OCI-LY1 (cell line): ENCODE results near the gene ZNF469.

Source experiments
- EZH2 ChIP-seq: fragments of 200-600 bp; sonication (generic), shearing (Covaris generic); IDR thresholded peaks from 2 replicates; pipeline ENCODE4 v1.8.0; 2017; ENCODE audit warnings: borderline replicate concordance, mixed run types, mild to moderate bottlenecking, antibody characterized with exemption, low read length, moderate library complexity, mixed read lengths
- TF ChIP-seq, protein P1 (sequence below): fragments of 200-600 bp; sonication (generic), shearing (Covaris generic); IDR thresholded peaks from 2 replicates; pipeline ENCODE4 v1.5.1; 2017; ENCODE audit warnings: mild to moderate bottlenecking, antibody characterized with exemption, low read length, moderate library complexity, mixed read lengths

DNA sequence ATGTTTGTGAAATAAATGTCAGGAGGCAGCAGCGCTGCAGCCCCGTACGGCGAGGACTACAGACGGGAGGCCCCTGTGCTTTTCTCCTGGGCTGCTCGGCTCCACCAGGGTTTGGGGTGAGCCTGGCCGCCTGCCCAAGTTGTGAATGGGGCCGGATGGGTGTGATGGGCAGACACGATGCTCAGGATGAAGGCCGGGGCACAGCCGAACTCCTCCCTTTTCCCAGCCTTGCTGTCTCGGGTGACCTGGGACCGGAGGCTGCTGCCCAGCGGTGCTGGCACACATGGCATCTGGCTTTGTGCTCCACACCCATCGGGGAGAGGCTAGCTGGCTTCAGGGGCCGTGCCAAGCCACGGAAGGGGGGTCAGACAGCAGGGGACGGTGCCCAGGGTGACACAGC, 36.1 kb downstream of the ZNF469 start:
- TF ChIP-seq, protein P1, sequence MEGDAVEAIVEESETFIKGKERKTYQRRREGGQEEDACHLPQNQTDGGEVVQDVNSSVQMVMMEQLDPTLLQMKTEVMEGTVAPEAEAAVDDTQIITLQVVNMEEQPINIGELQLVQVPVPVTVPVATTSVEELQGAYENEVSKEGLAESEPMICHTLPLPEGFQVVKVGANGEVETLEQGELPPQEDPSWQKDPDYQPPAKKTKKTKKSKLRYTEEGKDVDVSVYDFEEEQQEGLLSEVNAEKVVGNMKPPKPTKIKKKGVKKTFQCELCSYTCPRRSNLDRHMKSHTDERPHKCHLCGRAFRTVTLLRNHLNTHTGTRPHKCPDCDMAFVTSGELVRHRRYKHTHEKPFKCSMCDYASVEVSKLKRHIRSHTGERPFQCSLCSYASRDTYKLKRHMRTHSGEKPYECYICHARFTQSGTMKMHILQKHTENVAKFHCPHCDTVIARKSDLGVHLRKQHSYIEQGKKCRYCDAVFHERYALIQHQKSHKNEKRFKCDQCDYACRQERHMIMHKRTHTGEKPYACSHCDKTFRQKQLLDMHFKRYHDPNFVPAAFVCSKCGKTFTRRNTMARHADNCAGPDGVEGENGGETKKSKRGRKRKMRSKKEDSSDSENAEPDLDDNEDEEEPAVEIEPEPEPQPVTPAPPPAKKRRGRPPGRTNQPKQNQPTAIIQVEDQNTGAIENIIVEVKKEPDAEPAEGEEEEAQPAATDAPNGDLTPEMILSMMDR: no peak
- no peak for TF ChIP-seq EZH2
